CD4-positive, alpha-beta memory T cell (primary cell): ENCODE results near the gene ADO. TPM values are rescaled to one million over a fixed set of nuclear protein-coding genes. Genes with fewer than 3 reads are reported as not detected.

ENCODE experiments used
- polyA plus RNA-seq, 2 donors: library from polyadenylated mRNA; unstranded; fragments of 300-500 nt; fragmentation: Illumina TruSeq; gene quantifications; one replicate each; pipeline ENCODE4 v1.2.3, GENCODE V29; 2021
- total RNA-seq, 2 experiments: library from RNA; stranded (reverse); gene quantifications; one replicate each; pipeline ENCODE4 v1.2.3, GENCODE V29; 2021

ADO gene
- total and polyA plus RNA-seq, 4 experiments from 2014 or later: 1.00 to 19.1 (median 11.7) TPM

Other genes with a start within 250 kb of the ADO start
- gene EGR2, start 11.6 kb downstream of the ADO start, total RNA-seq: 1 to 10 TPM; 2.0 to 2.2 TPM
- gene EGR2, start 11.6 kb downstream of the ADO start, polyA plus RNA-seq: under 1 TPM in 1 of 2 donors, not detected in 1; 0.22 TPM